ENCODE results near the gene SCUBE2.

Gene SCUBE2

GRCh38 chr11:9091044-9091922 is at the start of gene SCUBE2:
Gene SCUBE2, minus strand, starts transcription at chr11:9091599. Its CDS starts 71 bp downstream, at chr11:9091528.
- no peak for DNase-seq

GRCh38 chr11:9141186-9141585 is 49.8 kb upstream of the SCUBE2 start:
- no peak for DNase-seq

GRCh38 chr11:9139628-9140357 is 48.4 kb upstream of the SCUBE2 start:
- no peak for DNase-seq

- no peak for DNase-seq
Measured at GRCh38 chr11:9138612-9139579, 47.5 kb upstream of the SCUBE2 start.

- no peak for DNase-seq
Measured at GRCh38 chr11:9138133-9138453, 46.7 kb upstream of the SCUBE2 start.

- peak; percentile 30 for DNase-seq
Measured at GRCh38 chr11:9137293-9138132, 46.1 kb upstream of the SCUBE2 start.

- no peak for DNase-seq
Measured at GRCh38 chr11:9136741-9137140, 45.3 kb upstream of the SCUBE2 start.

- no peak for DNase-seq
Measured at GRCh38 chr11:9133956-9134355, 42.6 kb upstream of the SCUBE2 start.

- DNase-seq: no peak
Measured at GRCh38 chr11:9132203-9132878, 40.9 kb upstream of the SCUBE2 start.

GRCh38 chr11:9130297-9130696 is 38.9 kb upstream of the SCUBE2 start:
- no peak for DNase-seq

GRCh38 chr11:9126636-9127035 is 35.2 kb upstream of the SCUBE2 start:
- no peak for DNase-seq

- no peak for DNase-seq
Measured at GRCh38 chr11:9125185-9125886, 33.9 kb upstream of the SCUBE2 start.

- no peak for DNase-seq
Measured at GRCh38 chr11:9123595-9124304, 32.4 kb upstream of the SCUBE2 start.

GRCh38 chr11:9121469-9121796 is 30.0 kb upstream of the SCUBE2 start:
- no peak for DNase-seq

- DNase-seq: no peak
Measured at GRCh38 chr11:9120664-9121468, 29.5 kb upstream of the SCUBE2 start.

GRCh38 chr11:9118277-9118676 is 26.9 kb upstream of the SCUBE2 start:
- no peak for DNase-seq

GRCh38 chr11:9112075-9112474 is 20.7 kb upstream of the SCUBE2 start:
- no peak for DNase-seq

- no peak for DNase-seq
Measured at GRCh38 chr11:9109858-9110731, 18.7 kb upstream of the SCUBE2 start.

All from NCI-H524 treated with DMSO at 0.1 percent for 48 hours (cell line).